Stomach (tissue), 9 donors: Measurements from ENCODE around the gene CES3. TPM values are rescaled to one million over a fixed set of nuclear protein-coding genes. Genes with fewer than 3 reads are reported as not detected.

Experiments
- DNase-seq, 2 donors: peaks; one replicate each; pipeline versions ENCODE4 v3.0.0 to v3.0.0-alpha.2; 2013 to 2019
- H3K27ac ChIP-seq, 5 donors: fragments of 200-600 bp in 4 of 5; sonication (generic) in 4 of 5; one replicate each; pipeline ENCODE4 v1.5.1; 2013 to 2019; ENCODE audit warnings: mild to moderate bottlenecking in 1 of 5, moderate library complexity in 1 of 5
- H3K27me3 ChIP-seq, 3 donors: fragments of 200-600 bp; sonication (generic); one replicate each; pipeline ENCODE4 v1.5.1; 2017 to 2019; ENCODE audit warnings: mixed run types in 1 of 3
- H3K36me3 ChIP-seq, 4 donors: fragments of 200-600 bp; sonication (generic); 1 replicate in 3 of 4; 2 replicates in 1 of 4; pipeline ENCODE4 v1.5.1; 2016 to 2019
- H3K4me1 ChIP-seq, 4 donors: fragments of 200-600 bp; sonication (generic); one replicate each; pipeline ENCODE4 v1.5.1; 2016 to 2019
- H3K4me3 ChIP-seq, 4 donors: fragments of 200-600 bp; sonication (generic) in 3 of 4; one replicate each; pipeline ENCODE4 v1.5.1; 2016 to 2019; ENCODE audit warnings: mild to moderate bottlenecking in 1 of 4
- H3K9me3 ChIP-seq, 4 donors: fragments of 200-600 bp; sonication (generic); one replicate each; pipeline ENCODE4 v1.5.1; 2016 to 2019
- CTCF ChIP-seq, 7 experiments: fragments of 450-650 bp in 4 of 7; fragments of 200-600 bp in 3 of 7; sonication (generic) in 3 of 7; IDR thresholded peaks; one replicate each; pipeline ENCODE4 v1.5.1; 2016 to 2019; ENCODE audit warnings: antibody characterized with exemption in 7 of 7, control low read depth in 2 of 7, mild to moderate bottlenecking in 1 of 7
- EP300 ChIP-seq: sonication (generic); formaldehyde crosslinking; IDR thresholded peaks from one replicate; pipeline ENCODE4 v1.6.1; 2017; ENCODE audit warnings: antibody characterized with exemption
- POLR2A ChIP-seq, 4 donors: fragments of 450-650 bp; IDR thresholded peaks; one replicate each; pipeline ENCODE4 v1.6.1; 2016; ENCODE audit warnings: antibody characterized with exemption in 4 of 4, control low read depth in 2 of 4, mild to moderate bottlenecking in 1 of 4, moderate library complexity in 1 of 4
- POLR2AphosphoS5 ChIP-seq, 3 donors: sonication (generic); formaldehyde crosslinking; IDR thresholded peaks; one replicate each; pipeline ENCODE4 v1.6.1; 2016; ENCODE audit warnings: antibody characterized with exemption in 3 of 3
- WGBS, 5 donors: extraction: QIAGEN DNeasy Blood & Tissue Kit in 3 of 5; methylation state at CpG; one replicate each; pipeline versions ENCODE4 v1.1.5 to v1.1.7; 2013 to 2018; 5-methylcytosine and 5-hydroxymethylcytosine counted together
- intact Hi-C: fragments of 100-400 bp; cut with DNase I; formaldehyde crosslinking; loops from one replicate; pipeline ENCODE4 v1.15.1; 2023; ENCODE audit warnings: low total_unique reads
- polyA plus RNA-seq, 3 donors: library from polyadenylated mRNA; stranded (reverse); fragments of 200-250 nt; gene quantifications; one replicate each; pipeline ENCODE4 v1.2.3, GENCODE V29; 2013
- total RNA-seq, 5 donors: library from RNA; depleted of rRNA; stranded (reverse); fragments of >200 nt; gene quantifications; one replicate each; pipeline versions ENCODE4 v1.1.0 to v1.2.3, GENCODE V29; 2014 to 2016
- donor health status: healthy with polysubstance abuse.
- donor health status: Bipolar disorder and iron deficiency.
- donor health status: healthy.

CES3 gene
- total and polyA plus RNA-seq, 8 donors: 0.37 to 145 (median 2.9) TPM; not detected in 2

GRCh38 chr16:66939366-66939765 is 21.7 kb upstream of the CES3 start:
- Histone ChIP-seq H3K27me3 (no peaks in the 10 kb centered on the region), H3K27ac (no peak overlapping the region), H3K4me1 (peaks cover 18 to 36% (median 31%) of the 10 kb centered on the region in 4 donors), H3K9me3 (no peaks in the 10 kb centered on the region), H3K4me3 (no peak overlapping the region), H3K36me3 (peaks cover 41 to 70% (median 68%) of the 10 kb centered on the region in 4 donors)
- DNase-seq: no peak
- intact Hi-C loops: no loop called here
- TF ChIP-seq POLR2A (IDR thresholded peaks at IDR 0.05) (no peak), EP300 (no peak), CTCF (IDR thresholded peaks at IDR 0.05) (no peak), POLR2AphosphoS5 (IDR thresholded peaks at IDR 0.05) (no peak)

GRCh38 chr16:66940236-66940635 is 20.8 kb upstream of the CES3 start:
- intact Hi-C loops: no loop called here
- WGBS, 5 donors: 83 to 97% (median 94%) methylated on average over 7 to 16 of the region's 16 CpGs
- Histone ChIP-seq H3K27ac (no peak overlapping the region), H3K27me3 (no peaks in the 10 kb centered on the region), H3K4me3 (no peak overlapping the region), H3K9me3 (no peaks in the 10 kb centered on the region), H3K36me3 (peaks cover 41 to 72% (median 69%) of the 10 kb centered on the region in 4 donors), H3K4me1 (peaks cover 16 to 32% (median 28%) of the 10 kb centered on the region in 4 donors)
- TF ChIP-seq POLR2AphosphoS5 (IDR thresholded peaks at IDR 0.05) (no peak), POLR2A (IDR thresholded peaks at IDR 0.05) (no peak), EP300 (no peak), CTCF (IDR thresholded peaks at IDR 0.05) (no peak)
- no peak for DNase-seq

GRCh38 chr16:66942981-66943380 is 18.1 kb upstream of the CES3 start:
- TF ChIP-seq POLR2A (IDR thresholded peaks at IDR 0.05): no peak
- no peak for TF ChIP-seq EP300
- TF ChIP-seq POLR2AphosphoS5 (IDR thresholded peaks at IDR 0.05): no peak
- no peak for TF ChIP-seq CTCF (IDR thresholded peaks at IDR 0.05)
- 74 to 94% (median 88%) methylated on average over 5 of the region's 5 CpGs for WGBS, 5 donors
- H3K4me3 ChIP-seq: no peak overlapping the region
- intact Hi-C loops: no loop called here
- no peak overlapping the region for H3K27ac ChIP-seq
- H3K36me3 ChIP-seq: peaks cover 41 to 67% (median 61%) of the 10 kb centered on the region in 4 donors
- H3K9me3 ChIP-seq: no peaks in the 10 kb centered on the region
- H3K4me1 ChIP-seq: peaks cover 0 to 15% (median 8%) of the 10 kb centered on the region in 4 donors
- no peaks in the 10 kb centered on the region for H3K27me3 ChIP-seq
- DNase-seq: no peak

GRCh38 chr16:66943426-66944053 is 17.5 kb upstream of the CES3 start:
- Histone ChIP-seq H3K4me3 (no peak overlapping the region), H3K27me3 (peaks cover 0 to 4% (median 4%) of the 10 kb centered on the region in 3 donors), H3K9me3 (no peaks in the 10 kb centered on the region), H3K36me3 (peaks cover 41 to 62% (median 56%) of the 10 kb centered on the region in 4 donors), H3K4me1 (peaks cover 2 to 15% (median 12%) of the 10 kb centered on the region in 4 donors), H3K27ac (no peak overlapping the region)
- intact Hi-C loops: no loop called here
- no peak for TF ChIP-seq EP300
- no peak for TF ChIP-seq CTCF (IDR thresholded peaks at IDR 0.05)
- TF ChIP-seq POLR2AphosphoS5 (IDR thresholded peaks at IDR 0.05): no peak
- TF ChIP-seq POLR2A (IDR thresholded peaks at IDR 0.05): no peak
- DNase-seq: no peak
- 89 to 94% (median 92%) methylated on average over 10 to 15 of the region's 15 CpGs for WGBS, 5 donors
